NCI-H2029 (cell line): ENCODE results near the gene ST14.
A peak's percentile ranks its signal among the peaks of the same experiment; 100 is the strongest.

ENCODE experiments used
- DNase-seq: peaks from one replicate; lab custom pipeline; 2025; lab: John Stamatoyannopoulos, UW

Gene ST14

DNA sequence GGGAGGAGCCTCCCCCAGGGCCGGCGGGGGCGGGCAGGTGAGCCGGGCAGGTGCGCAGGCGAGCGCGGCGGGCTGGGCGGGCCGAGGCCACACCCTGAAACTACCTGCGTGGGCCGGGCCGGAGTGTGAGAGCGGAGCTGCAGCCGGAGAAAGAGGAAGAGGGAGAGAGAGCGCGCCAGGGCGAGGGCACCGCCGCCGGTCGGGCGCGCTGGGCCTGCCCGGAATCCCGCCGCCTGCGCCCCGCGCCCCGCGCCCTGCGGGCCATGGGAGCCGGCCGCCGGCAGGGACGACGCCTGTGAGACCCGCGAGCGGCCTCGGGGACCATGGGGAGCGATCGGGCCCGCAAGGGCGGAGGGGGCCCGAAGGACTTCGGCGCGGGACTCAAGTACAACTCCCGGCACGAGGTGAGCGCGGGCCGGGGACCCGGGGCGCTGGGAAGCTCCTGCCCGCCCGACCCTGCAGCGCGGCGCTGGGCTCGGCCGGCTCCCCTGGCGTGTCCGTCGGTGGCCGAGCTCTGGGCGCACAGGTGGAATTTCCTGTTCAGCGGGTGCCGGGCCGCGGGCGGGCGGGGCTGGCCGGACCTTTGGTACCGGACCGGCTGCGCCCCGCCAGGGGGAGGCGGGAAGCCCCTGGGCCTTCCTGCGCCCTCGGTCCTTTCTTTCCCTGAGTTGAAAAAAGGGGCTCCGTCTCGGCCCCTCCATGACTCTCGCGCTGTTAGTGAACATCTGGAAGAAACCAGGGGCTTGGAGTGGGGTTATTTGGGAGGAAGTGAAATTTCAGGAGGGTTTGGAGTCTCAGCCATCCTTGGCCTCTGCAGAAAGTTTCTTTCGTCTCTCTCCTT, at the start of gene ST14:
ST14 (plus strand) TSS at position 126 of the 841 bp plus-strand sequence; CDS start at position 324, 198 bp downstream.
- peak; percentile 45 for DNase-seq

DNA sequence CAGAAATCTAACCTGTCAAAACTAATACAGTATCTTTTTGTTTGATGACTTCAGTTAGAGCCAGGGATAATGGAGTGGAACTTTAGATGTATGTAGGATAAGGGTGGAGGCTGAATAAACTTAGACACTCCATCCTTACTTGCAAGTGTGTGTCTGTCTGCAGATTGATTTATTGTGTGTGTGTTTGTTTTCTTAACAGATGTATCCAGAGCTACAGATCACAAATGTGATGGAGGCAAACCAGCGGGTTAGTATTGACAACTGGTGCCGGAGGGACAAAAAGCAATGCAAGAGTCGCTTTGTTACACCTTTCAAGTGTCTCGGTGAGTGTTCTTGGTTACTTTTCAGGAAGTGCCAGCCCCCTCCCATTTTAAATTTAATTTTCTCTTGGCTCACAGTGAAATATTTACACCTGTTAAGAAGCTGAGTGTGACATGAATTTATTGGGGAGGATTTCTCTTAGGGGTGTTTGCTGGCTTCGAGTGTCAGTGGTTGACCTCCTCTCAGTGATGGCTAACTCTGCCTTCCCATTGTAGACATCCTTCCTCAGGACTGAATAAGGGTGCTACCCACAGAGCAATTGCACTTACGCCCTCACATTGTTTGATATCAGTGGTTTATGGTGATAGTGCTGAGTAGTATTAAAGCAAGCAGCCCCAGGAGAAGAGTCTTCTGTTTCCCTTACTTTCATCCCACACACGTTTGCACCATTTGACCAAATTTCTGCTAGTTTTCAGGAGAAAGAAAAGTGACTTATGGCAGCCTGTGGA, 49.1 kb upstream of the ST14 start:
- no peak for DNase-seq

DNA sequence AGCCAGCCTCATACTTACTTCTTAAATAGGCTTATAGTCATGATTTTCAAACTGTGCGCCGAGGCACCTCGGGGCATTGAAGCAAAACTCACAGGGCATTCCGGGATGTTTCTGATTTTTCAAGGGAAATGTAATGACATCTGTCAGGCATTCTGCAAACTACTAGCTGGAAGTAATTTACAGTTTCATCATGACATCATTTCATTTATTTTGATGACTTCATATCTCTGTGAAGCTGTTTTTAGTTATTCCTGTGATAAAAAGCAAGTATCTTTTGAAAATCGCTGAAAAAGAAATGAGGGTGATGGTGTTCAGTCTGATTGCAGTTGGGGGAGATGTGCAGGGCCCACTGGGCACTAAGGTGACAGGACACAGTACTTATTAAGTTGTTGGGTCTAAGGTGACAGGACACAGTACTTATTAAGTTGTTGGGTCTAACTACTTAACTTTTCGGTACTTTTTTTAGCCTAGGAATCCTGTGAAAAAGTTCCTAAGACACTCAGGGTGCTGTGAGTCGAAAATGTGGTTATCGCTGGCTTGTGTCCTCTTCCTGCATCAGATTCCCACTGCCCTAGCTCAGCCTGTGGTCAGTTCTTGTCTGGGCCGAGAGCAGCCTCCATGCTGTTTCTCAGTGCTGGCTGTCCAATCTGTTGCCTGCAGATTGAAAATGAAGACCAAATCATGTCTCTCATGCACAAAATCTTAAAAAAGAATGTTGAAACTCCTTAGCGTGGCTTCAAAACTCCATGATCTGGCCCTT, 47.3 kb upstream of the ST14 start:
- DNase-seq: no peak

- DNase-seq: no peak
Observed at GRCh38 chr11:130114281-130114680, 45.3 kb upstream of the ST14 start.

DNA sequence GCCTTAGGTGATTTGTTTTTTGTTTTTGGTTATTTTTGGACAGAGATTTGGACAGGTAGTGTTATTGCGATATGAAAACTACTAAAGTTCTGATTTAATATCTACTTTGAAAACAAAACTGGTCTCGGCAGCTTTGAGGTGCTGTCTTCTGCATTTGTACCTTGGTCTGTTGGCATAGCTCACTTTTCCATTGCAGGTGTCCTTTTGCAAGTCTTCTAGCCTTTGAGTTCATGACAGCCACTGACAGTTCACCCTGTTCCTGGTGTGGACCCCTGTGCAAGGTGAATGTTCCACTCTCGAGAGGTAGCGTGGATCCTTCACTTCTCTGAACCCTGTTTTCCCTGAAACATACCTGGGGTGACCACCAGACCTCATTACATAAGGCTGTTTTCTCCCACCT, 44.9 kb upstream of the ST14 start:
- no peak for DNase-seq

DNA sequence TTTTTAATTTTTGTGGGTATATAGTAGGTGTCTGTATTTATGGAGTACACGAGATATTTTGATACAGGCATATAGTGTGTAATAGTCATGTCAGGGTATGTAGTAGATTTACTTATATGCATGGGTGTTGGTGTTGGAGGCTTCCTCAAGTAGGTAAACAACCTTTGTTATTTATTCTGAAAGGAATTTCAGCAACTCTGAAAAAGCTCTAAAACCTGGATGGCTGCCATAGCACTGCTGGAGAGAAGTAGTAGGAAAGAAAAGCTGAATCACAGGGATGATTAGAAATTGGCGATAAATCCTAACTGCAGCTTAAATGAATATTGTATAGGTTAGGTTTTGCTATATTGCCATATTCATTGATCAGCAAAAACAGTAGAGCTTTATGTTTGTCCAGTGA, 44.4 kb upstream of the ST14 start:
- DNase-seq: peak; percentile 6

DNA sequence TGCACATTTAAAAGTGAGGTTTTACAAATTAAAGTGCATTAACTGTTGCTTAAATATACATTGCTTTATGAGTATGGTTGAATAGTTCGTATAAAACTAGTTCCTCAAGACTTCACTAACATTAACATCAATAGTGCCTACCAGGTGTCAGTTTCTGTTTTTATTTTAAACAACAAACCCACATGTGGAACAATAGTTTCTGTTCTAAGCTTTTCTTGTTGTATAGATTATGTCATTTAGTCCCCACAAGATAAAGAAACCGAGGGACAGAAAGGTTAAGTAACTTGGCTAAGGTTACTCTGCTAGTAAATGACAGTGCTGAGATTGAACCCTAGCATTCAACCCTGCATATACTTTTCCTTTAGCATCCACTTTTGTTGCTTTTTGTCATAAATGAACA, 41.4 kb upstream of the ST14 start:
- DNase-seq: no peak

GRCh38 chr11:130118636-130119387, 40.8 kb upstream of the ST14 start:
- DNase-seq: no peak

DNA sequence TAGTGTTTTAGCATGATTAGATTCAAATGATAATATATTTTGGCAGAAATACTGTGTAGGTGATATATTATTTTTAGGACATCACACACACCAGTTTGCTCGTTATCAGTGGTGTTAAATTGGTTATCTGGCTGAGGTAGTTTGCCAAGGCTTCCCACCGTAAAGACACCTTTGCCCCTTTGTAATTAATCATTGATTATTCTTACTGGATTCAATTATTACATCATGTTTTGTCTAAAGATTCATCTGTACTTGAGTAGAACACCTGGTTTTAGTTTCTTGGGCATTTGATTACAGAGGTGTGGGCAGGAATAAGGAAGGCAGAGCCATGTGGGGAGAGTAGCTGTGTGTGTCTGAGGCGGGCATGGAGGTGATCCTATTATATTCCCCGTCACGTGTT, 39.5 kb upstream of the ST14 start:
- DNase-seq: no peak

DNA sequence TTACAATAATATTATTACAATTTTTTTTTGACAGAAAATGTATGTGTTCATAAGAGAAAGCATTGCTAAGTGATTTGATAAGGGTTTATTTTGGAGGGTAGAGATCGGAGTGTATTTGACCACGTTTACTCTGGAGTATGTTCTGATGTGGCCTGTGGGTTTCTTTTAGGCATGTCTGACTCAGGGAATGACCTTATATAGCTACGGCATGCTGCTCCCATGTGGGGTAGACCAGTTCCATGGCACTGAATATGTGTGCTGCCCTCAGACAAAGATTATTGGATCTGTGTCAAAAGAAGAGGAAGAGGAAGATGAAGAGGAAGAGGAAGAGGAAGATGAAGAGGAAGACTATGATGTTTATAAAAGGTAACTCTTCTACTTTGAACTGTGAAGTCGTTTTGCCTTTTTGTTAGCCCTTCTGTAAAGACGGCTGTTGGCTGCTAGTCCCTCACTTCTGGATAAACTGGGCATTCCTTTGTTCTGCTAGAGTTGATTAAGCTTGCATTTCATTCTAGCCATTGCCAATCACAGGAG, 38.1 kb upstream of the ST14 start:
- no peak for DNase-seq

GRCh38 chr11:130122141-130122575, 37.4 kb upstream of the ST14 start:
- no peak for DNase-seq

DNA sequence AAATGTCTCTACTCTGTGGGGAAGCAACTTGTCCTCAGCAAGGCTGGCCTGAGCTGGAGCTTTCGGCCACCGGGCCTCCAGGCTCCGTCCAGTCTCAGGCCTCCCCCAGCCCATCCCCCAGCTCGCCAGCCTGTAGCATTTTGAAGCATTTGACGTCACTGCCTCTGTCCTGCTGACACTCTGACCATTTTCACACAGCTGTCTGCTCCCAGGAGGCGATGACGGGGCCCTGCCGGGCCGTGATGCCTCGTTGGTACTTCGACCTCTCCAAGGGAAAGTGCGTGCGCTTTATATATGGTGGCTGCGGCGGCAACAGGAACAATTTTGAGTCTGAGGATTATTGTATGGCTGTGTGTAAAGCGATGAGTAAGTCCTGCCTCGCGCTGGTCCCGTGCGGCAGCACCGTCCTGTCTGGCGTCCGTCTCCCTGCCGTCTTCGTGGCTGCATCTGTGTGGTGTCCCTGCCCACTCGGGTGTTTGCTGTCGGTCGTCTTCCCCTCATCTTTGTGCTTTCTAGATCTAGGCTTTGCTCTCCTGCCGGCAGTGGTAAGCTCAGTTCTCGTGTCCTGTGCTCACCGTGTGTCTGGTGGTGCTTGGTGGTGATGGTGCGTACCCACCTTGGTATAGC, 36.1 kb upstream of the ST14 start:
- DNase-seq: no peak

DNA sequence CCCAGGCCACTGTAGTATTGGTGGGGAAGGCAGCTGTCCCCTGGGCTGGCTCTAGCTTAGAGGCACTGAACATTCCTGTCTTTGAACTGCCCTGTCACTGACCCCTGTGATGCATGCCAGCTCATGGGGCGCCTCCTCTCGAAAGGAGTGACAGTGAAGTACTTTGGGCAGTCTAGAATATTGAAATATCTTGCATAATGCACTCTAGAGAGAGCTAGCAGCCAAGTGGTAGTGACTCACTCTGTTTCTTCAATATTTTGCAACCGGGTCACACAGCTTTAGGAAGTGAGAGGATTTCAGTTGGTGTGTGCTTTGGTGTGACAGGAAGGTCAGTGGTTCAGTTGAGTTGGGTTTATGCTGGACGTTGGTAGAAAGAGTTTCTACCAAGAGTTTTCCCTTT, 35.5 kb upstream of the ST14 start:
- DNase-seq: no peak

GRCh38 chr11:130125638-130126037, 33.9 kb upstream of the ST14 start:
- no peak for DNase-seq

- DNase-seq: no peak
Observed at GRCh38 chr11:130126516-130126915, 33.1 kb upstream of the ST14 start.

- no peak for DNase-seq
Observed at GRCh38 chr11:130127509-130127908, 32.1 kb upstream of the ST14 start.

DNA sequence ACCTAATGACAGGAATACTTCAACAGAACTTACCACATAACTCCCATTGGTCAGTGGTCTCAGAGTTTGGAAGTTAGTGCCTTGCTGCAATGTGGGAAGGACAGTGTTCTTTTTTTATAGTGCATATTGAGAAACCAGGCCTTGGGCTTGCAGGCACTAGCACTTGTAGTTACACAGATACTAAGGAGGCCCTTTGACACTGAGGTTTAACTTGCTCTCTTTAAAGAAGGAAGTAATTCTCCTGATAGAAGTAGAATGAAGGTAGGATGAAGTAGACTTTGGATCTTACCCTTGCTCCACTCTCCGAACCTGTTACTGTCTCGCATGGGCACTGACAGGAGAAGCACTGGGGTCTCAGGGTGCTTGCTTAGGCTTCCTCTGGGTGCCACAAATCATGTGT, 31.0 kb upstream of the ST14 start:
- no peak for DNase-seq

GRCh38 chr11:130129922-130130321, 29.7 kb upstream of the ST14 start:
- DNase-seq: no peak

GRCh38 chr11:130131961-130132850, 27.4 kb upstream of the ST14 start:
- DNase-seq: peak; percentile 63

DNA sequence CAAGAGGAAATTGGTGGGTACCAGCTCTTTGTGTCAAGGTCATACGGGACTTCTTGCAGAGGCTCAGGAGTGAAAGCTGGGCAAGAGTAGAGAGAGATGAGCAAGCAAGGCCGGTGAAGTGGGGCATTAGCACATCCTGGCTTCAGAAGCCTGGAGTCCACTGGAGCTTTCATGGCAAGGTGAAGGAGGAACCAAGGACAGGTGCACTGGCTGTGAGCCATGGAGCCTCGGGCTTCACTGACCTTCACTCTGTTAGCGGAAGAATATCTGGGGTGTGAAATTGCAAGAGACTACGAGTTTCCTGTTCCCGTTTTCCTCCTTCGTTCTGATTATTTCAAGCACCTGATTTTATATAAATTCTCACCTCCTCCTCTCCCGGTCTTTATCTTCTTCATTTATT, 25.9 kb upstream of the ST14 start:
- no peak for DNase-seq
